Pancreas (tissue), 10 donors: Measurements from ENCODE around the gene GSTO1. TPM values are rescaled to one million over a fixed set of nuclear protein-coding genes. Genes with fewer than 3 reads are reported as not detected.

Source experiments
- ATAC-seq, 4 donors: fragments of 200-7000 bp; cut with Tn5 transposase; one replicate each; pipeline versions ENCODE4 v1.8.0 to v1.9.1; 2020; ENCODE audit warnings: mild to moderate bottlenecking in 4 of 4, moderate library complexity in 4 of 4
- DNase-seq, 6 donors: peaks; one replicate each; pipeline ENCODE4 v3.0.0-alpha.2; 2020
- FAIRE-seq: peaks from 2 replicates; lab custom pipeline; 2012; peaks lifted over from hg19 to GRCh38; lab: Jason Lieb, UNC
- H3K27ac ChIP-seq, 4 donors: fragments of 200-600 bp; sonication (generic); 1 replicate in 3 of 4; 2 replicates in 1 of 4; pipeline versions ENCODE4 v1.5.0 to v1.8.0; 2020
- H3K27me3 ChIP-seq, 4 donors: fragments of 200-600 bp; one replicate each; pipeline ENCODE4 v1.8.0; 2021
- H3K36me3 ChIP-seq, 3 donors: fragments of 200-600 bp; sonication (generic) in 1 of 3; one replicate each; pipeline versions ENCODE4 v1.5.0 to v1.8.0; 2020 to 2021
- H3K4me1 ChIP-seq, 3 donors: fragments of 200-600 bp; one replicate each; pipeline ENCODE4 v1.8.0; 2021
- H3K4me3 ChIP-seq, 4 donors: fragments of 200-600 bp; sonication (generic) in 2 of 4; one replicate each; pipeline versions ENCODE4 v1.5.0 to v1.8.0; 2020 to 2021
- H3K9me3 ChIP-seq, 4 donors: fragments of 200-600 bp; one replicate each; pipeline ENCODE4 v1.8.0; 2021
- CTCF ChIP-seq, 4 donors: fragments of 200-600 bp; sonication (generic) in 3 of 4; IDR thresholded peaks; one replicate each; pipeline versions ENCODE4 v1.5.0 to v1.8.0; 2021; ENCODE audit warnings: antibody characterized with exemption in 4 of 4
- WGBS, 2 donors: extraction: QIAGEN DNeasy Blood & Tissue Kit; methylation state at CpG; one replicate each; pipeline ENCODE4 v1.1.7; 2013; 5-methylcytosine and 5-hydroxymethylcytosine counted together
- intact Hi-C, 3 donors: fragments of 100-400 bp; cut with DNase I; formaldehyde crosslinking; loops; one replicate each; pipeline versions ENCODE4 v1.11.1 to v1.14.2; 2022
- polyA plus RNA-seq, 2 donors: library from polyadenylated mRNA; stranded (reverse); fragments of 200-250 nt; gene quantifications; one replicate each; pipeline ENCODE4 v1.2.3, GENCODE V29; 2013
- total RNA-seq, 6 donors: library from RNA; stranded (reverse); fragmentation: NEBNext Ultra II Directional in 4 of 6; extraction: Animal tissue kit (Norgen Biotek cat#: 25700) in 4 of 6; gene quantifications; one replicate each; pipeline versions ENCODE4 v1.2.1 to v1.2.4, GENCODE V29; 2021 to 2023
- donor health status: healthy with polysubstance abuse.
- donor health status: DM: no; HTN: no; CAD: no; lungs with moderate emphysema.
- donor health status: DM: no; HTN: no; CAD: no.
- donor health status: control.
- donor health status: control.
- donor health status: Bipolar disorder and iron deficiency.
- donor health status: DM: yes; HTN: yes; CAD: no.
- donor health status: DM: no; HTN: no; CAD: no.
- donor health status: DM: no; HTN: no; CAD: no.
- donor health status: DM: yes; HTN: yes; CAD: no.

Gene GSTO1
- total and polyA plus RNA-seq, 8 donors = 22.7 to 76.0 (median 42.1) TPM

- 69 to 72% methylated on average over 8 of the region's 8 CpGs for WGBS, 2 donors
- Histone ChIP-seq H3K27ac (no peak overlapping the region), H3K27me3 (no peaks in the 10 kb centered on the region), H3K36me3 (no peaks in the 10 kb centered on the region), H3K4me1 (peaks cover 0 to 7% (median 0%) of the 10 kb centered on the region in 3 donors), H3K9me3 (no peaks in the 10 kb centered on the region), H3K4me3 (no peak overlapping the region)
- TF ChIP-seq CTCF (IDR thresholded peaks at IDR 0.05) = no peak
- ATAC-seq (no peak), DNase-seq (no peak), FAIRE-seq (no peak)
- intact Hi-C loops = loop anchor here in 2 of 3 donors (5.0 kb wide), 1 partner anchor 42 kb away; no protein-coding TSS in a partner anchor
Measured at GRCh38 chr10:104304927-104305326, 50.2 kb downstream of the GSTO1 start.

- Histone ChIP-seq H3K27ac (no peak overlapping the region), H3K27me3 (no peaks in the 10 kb centered on the region), H3K36me3 (no peaks in the 10 kb centered on the region), H3K4me1 (no peaks in the 10 kb centered on the region), H3K4me3 (no peak overlapping the region), H3K9me3 (no peaks in the 10 kb centered on the region)
- no peak for FAIRE-seq
- no peak for DNase-seq
- ATAC-seq = no peak
- TF ChIP-seq CTCF (IDR thresholded peaks at IDR 0.05) = no peak
- intact Hi-C loops = loop anchor here in 2 of 3 donors (5.0 kb wide), 1 partner anchor 40 kb away; no protein-coding TSS in a partner anchor
- WGBS, 2 donors = 52 to 72% methylated on average over 3 of the region's 3 CpGs
Measured at GRCh38 chr10:104306897-104307296, 52.2 kb downstream of the GSTO1 start.

- H3K4me1 ChIP-seq = no peaks in the 10 kb centered on the region
- intact Hi-C loops = loop anchor here in 2 of 3 donors (5.0 kb wide), 1 partner anchor 39 kb away; no protein-coding TSS in a partner anchor
- no peak overlapping the region for H3K27ac ChIP-seq
- no peaks in the 10 kb centered on the region for H3K27me3 ChIP-seq
- WGBS, 2 donors = 70 to 75% methylated on average over 10 of the region's 10 CpGs
- H3K4me3 ChIP-seq = no peak overlapping the region
- ATAC-seq = no peak
- DNase-seq = no peak
- no peak for FAIRE-seq
- TF ChIP-seq CTCF (IDR thresholded peaks at IDR 0.05) = no peak
- H3K9me3 ChIP-seq = no peaks in the 10 kb centered on the region
- no peaks in the 10 kb centered on the region for H3K36me3 ChIP-seq
Measured at GRCh38 chr10:104307576-104308438, 53.1 kb downstream of the GSTO1 start.

- H3K27ac ChIP-seq = no peak overlapping the region
- no peak for FAIRE-seq
Measured at GRCh38 chr10:104308439-104308903, 53.8 kb downstream of the GSTO1 start.

More at GRCh38 chr10:104308439-104308903, 53.8 kb downstream of the GSTO1 start:
- intact Hi-C loops = loop anchor here in 2 of 3 donors (5.0 kb wide), 1 partner anchor 39 kb away; no protein-coding TSS in a partner anchor
- Histone ChIP-seq H3K9me3 (no peaks in the 10 kb centered on the region), H3K27me3 (no peaks in the 10 kb centered on the region), H3K4me3 (no peak overlapping the region), H3K4me1 (no peaks in the 10 kb centered on the region), H3K36me3 (peaks cover 0 to 2% (median 0%) of the 10 kb centered on the region in 3 donors)
- ATAC-seq (no peak), DNase-seq (no peak)
- WGBS, 2 donors = 76 to 78% methylated on average over 4 of the region's 4 CpGs
- TF ChIP-seq CTCF (IDR thresholded peaks at IDR 0.05) = no peak
